ENCODE measurements around the gene KDM4B.

The KDM4B gene

DNA sequence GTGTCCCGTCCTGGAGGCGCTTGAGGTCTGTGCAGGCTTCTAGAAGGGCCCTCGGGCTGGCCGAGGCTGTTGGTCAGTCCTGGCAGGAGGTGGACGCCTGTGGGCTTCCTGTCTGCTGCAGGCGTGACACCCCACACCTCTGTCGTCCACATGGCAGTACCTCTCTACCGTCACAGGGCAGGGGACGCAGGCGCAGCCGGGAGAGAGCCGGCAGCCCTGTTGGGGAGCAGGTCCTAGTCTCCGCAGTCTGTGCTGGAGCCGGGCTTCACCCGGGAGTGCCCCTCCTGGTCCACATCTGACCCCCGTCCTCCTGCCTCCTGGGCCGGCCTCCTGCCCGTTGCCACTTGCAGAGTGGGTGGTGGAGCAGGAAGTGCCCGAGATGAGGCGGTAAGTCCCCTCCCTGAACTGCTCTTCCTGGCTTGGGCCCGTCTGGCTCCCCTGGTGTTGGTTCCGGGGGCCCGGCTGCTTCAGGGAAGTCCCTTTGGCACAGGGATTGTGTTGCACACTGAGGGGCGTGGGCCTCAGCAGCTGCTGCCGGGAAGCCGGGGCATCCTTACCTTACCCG is 106.0 kb downstream of the KDM4B start:
- DNase-seq = no peak

DNA sequence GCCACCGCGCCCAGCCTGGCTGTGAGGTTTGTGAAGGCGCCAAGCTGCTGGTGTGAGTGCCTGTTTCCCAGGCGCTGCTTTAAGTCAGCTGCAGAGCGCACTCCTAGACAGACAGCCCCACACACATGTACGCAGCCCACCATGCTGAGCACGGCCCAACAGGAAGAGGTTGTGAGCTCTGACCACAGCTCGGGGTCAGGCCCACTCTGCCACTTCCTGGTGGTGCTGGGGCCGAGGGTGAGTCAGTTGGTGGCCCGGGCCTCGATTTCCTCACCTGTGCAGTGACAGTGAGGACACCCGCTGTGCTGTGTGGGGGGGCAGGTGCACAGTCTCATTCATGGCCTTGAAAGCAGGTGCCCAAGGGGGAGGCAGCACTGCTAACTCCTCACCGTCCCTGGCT is 106.7 kb downstream of the KDM4B start:
- DNase-seq = no peak

DNA sequence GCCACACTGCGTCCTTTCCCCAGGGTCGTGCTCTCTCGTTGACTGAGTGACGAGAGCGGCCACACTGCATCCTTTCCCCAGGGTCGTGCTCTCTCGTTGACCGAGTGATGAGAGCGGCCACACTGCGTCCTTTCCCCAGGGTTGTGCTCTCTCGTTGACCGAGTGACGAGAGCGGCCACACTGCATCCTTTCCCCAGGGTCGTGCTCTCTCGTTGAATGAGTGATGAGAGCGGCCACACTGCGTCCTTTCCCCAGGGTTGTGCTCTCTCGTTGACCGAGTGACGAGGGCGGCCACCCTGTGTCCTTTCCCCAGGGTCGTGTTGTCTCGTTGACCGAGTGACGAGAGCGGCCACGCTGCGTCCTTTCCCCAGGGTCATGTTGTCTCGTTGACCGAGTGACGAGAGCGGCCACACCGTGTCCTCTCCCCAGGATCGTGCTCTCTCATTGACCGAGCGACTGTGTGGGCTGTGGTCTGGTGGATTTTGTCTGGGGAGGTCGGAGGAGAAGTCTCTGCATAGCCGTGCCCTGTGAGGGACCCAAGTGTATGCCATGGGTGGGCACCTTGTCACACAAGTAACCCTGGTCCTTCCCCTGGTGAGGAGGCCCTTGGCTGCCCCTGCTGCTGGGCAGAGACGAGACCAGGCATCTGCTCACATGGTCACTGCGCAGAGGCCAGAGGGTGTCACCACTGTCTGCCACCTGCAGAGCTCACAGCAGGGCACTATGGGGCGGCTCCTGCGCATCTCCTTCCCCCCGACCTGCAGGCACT is 107.7 kb downstream of the KDM4B start:
- DNase-seq = no peak

DNA sequence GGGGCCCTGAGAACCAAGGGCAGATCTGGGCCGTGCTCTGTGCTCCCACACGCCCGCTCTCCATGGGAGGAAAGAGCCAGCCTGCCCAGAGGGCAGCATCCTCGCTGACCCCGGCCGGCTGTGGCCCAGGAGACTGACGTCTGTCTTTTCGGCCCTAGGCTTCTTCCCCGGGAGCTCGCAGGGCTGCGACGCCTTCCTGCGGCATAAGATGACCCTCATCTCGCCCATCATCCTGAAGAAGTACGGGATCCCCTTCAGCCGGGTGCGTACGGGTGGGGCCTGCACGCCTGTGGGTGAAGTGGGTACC is 108.2 kb downstream of the KDM4B start:
- no peak for DNase-seq

DNA sequence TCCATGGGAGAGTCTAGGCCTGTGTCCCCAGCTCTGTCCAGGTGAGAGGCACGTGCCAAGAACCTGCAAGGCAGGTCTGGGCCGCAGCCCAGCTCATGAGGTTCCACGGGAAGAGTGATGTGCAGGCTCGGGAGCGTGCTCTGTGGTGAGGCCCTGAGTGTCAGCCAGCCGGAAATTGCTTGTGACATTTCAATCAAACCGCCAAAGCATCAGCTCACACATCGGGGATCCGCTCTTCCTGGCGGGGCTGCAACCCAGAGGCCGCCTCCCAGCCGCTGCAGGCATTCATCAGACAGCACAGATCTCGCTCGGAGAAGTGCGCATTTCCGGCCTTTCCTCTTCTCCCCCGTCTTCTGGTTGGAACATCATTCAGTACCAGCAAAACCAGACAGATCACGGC is 109.3 kb downstream of the KDM4B start:
- DNase-seq = no peak

DNA sequence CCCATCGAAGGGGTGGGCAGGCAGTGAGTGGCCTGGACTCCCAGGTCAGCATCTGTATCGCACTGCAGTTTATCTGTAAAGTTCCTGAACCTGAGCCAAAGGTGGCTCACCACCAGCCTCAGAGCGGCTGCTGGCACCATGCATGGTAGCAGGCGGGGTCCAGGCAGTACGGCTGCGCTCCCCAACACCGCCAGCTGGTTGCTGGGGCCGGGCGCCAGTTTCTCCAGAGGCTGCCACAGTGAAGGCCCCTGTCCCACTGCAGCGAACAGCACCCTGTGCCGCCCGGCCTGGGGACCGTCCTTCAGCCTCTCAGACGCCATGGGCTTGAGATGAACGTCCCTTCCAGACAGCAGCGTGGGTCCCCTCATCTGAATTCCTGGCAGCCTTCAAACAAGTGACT is 109.8 kb downstream of the KDM4B start:
- DNase-seq = no peak

DNA sequence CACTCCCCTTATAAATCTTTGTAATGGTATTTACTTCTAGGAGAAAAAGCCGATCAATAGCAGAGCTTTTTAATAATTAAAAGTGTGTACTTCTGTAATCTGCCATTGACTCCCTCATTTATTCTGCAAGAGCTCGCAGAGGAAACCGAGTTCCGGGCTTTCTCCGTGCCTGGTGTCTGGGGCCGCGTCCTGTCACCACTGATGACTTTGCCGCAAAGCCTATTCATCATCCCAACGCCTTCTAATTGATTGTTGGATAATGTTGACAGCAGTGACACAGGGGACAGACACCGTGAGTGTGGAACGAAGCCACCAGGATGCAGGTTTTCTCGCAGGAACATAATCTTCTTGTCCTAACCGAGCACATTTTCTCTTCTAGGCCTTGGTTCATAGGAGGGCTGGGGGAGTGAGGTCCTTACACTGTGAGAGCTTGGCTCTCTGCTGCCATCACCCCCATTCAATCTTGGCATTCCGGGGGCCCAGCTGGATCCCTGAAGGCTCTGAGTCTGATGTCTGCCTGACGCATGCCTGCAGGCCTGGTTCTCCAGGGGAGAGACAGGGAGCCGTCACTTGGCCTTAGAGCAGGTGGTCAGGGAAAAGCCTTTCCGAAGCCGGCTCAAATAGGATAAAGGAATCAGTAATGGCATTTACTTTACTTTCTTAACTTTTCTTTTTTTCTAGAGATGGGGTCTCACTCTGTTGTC is 110.3 kb downstream of the KDM4B start:
- DNase-seq = no peak

DNA sequence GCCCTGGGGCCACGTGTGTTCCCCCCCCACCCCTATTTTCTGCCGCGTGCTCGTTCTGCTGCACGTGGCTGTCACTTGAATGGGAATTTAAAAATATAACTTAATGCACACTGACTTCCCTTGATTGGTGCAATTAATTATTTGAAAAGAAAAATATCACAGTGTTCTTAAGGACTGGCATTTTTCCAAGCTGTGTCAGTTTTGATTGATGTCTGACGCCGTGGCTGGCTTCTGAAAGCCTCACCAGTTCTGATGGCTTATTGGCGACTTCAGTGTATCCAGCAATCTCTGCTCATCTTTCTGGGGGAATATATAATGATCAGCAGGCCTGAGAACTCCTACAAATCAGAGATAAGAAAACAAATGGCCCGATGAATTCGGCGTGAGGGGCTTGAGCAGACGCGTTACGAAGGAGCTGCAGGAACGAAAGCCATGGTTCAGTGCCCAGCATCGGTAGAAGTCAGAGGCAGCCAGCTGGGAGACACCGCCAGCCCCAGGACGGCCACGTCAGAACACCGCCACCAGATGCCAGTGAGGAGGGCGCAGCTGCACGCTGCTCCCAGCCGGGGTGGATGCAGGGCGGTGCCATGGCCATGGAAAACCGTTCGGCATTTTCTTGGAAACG is 111.2 kb downstream of the KDM4B start:
- no peak for DNase-seq

DNA sequence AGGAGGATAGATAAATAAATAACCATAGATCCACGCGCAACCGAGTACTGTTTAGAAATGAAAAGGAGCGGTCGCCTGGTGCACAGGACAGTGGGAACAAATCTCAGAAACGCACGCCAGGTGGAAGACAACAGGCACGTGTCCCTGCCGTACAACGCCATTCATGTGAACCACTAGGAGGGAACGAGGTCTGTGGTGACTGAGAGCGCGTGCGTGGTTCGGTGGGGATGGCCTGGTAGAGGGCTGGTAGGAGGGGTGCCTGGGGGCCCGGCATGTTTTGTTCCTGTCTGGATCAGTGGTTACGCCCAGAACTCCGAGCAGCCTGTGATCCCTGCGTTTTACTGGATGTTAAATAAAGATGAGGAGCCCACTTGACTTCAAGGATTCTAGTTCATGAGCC is 111.9 kb downstream of the KDM4B start:
- no peak for DNase-seq

DNA sequence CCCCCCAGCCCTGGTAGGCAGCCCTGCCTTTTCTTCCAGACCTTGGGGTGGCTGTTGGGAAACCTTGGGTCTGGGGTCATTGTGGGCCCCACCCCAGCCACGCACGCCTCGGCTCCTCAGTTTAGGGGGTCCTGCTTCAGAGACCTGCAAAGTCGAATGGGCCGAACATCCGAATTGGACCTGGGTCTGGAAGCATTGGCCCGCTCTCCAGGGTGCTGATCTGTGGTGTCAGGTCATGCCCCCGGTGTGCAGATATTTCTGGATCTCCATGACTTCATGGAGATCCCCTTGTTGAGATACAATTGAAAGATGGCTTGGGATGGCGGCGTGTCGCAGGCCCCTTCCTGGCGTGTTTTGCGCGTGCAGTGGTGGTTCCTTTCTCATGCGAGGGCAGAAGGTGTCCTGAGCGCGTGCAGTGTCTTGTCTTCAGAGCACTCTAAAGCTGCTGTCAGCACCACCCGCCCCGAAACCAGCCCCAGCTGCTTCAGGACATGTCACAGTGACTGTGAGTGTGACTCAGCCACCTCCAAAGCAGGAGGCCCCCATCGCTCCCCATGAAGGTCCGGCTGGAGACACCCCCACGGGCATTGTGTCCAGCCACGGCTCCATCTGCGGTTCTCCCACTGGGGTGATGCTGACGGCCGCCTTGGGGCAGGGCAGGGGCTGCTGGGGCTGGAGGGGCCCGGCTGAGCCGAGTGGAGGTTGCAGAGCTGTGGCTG is 112.7 kb downstream of the KDM4B start:
- DNase-seq = no peak

DNA sequence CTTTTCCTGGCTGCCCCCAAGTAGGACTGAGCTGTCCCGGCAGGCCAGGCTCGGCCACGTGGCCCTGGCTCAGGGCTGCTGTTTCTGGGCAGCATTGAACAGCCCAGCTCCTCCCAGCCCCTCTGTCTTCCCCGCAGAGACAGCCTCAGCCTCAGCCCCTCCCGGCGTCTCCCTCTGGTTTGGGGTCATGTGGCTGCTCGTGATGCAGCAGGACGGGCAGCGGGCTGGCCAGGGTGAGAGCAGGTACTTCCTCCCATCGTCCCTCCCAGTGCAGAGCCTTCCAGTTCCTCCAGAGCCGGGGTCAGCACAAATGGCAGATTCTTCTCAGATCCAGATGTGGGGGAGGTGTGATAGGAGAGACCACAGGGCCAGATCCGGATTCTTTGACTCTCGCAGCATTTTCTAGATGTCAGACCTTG is 114.6 kb downstream of the KDM4B start:
- DNase-seq = no peak

DNA sequence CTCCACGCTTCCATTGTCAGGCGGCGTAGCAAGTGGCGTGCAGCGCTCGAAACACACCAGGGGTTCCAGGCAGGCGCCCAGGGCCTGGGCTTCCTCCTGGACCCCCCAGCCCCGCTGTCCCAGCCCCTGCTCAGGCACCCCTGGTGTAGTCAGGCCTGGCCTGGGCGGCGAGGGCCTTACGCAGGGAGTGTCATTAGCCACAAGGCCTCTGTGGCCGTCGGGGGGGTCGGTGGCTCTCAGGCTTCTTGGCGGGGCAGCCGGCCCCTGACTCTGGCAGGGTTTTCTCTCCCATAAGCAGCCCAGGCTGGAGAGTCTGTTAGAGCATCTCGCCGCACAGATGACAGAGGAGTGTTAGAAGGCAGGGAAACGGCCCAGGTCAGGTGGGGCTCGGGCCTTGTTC is 116.7 kb downstream of the KDM4B start:
- no peak for DNase-seq

DNA sequence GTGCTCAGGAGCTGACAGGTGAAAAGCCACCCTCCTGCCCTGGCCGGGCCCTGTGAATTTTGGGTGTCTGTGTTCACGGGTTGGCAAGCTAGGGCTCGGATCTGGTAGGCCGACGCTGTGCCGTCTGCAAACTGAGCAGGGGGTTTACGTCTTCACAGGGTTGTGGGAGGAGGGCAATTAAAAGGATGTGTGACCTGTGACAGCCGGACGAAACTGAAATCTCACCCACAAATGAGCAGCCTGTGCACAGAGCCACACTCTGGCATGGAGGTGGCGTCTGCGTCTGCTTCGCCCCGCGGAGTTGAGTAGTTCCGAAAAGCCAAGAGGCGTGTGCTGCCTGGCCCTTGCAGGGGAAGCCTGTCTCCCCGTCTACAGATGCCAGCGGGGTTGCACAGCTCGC is 117.3 kb downstream of the KDM4B start:
- no peak for DNase-seq

DNA sequence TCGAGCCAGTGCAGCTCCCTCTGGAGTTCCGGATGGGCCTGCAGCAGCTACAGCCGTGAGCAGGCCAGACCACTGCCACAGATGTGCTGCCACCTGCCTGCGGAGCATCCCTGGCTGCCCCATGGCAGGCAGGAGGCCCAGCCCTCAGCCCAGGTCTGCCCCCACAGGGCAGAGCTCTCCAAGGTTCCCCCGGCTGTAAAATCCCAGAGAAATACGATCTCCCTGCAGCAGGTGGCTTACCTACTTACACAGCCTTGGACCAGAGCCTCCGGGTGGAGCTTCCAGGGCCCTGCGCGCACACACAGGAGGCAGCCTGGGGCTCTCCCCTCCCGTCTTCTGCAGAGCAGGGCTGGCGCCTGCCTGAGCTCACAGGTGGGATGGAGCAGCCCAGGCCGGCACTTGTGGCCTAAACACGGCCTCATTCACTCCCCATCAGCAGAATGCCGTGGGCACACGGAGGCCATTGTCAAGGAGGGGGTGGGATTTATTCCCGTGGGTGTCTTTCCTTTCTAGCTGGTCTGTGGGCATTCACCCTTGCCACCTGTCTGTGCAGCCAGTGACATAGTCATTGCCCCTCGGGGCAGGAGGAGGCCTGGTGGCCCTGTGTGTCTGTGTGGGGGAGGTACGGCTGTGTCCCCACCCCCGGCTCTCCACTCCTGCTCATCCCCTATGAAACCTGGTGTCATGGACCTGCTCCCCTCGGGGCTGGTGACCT is 118.0 kb downstream of the KDM4B start:
- no peak for DNase-seq

DNA sequence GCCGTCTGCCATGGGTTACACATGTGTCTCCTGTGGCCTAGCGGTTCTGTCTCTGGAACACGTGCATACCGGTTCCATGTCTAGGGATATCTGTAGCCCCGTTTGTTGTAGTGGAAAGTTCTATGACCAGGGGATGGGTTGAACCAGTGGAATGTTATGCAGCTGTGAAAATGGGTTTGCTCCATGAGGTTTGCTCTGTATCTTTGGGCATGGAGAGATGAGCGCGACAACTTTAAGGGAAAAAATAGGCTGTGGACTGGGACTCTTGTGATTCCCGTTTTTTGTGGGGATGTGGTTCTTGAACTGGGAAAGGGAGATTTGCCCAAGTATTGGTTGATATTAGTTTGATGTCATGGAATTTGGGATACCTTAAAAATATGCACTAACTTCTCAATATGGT is 120.4 kb downstream of the KDM4B start:
- DNase-seq = no peak

DNA sequence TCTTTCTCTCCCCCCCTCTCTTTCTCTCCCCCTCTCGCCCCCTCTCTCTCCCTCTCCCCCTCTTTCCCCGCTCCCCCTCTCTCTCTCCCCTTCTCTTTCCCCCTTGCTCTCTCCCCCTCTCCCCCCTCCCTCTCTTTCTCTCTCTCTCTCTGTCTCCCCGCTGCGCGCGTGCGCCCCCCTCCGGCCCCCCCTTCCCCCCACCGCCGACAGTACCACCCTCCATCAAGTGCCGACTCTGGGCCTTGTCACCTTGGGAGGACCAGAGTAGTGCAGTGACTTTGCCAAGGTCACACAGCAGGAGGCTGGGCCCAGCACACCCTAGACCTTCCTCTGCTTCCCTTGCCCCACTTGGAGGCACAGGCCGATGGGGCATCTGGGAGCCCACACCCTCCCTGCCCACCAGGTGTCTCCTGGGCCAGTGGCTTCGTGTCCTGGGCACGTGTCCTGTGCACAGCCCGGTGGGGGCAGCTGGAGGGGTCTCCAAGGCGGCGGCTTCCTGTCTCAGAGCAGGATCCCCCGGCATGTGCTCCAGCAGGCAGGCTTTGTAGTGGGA is 121.6 kb downstream of the KDM4B start:
- no peak for DNase-seq

DNA sequence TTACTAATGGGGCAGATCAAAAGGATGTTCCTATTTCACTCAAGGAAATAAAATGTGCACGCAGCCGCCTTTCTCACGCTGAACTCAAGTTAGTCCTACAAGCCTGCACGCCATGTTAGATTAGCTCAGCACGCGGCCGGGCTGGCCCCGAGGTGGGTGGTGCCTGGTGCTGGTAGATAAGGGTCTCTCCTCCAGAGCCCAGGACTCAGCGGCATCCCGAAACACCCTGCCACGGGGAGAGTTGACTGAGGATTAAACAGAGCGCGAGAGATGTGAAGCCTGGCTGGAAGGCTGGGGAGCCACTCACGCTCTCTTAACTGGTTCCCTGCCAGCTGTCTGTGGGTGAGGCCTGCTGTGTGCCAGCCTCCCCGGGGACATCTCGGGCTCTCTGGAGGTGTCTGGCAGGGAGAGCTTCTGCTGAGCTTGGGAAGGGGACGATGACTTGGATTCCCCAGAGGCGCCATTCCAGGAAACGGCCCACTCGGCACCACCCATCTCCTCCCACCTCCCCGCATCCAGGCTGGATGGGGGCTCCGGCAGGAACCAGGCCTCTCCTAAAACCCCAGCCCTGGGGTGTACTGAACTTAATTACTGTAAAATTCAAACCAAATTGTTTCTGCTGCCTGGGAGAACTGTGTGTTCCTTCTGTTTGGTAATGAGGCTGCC is 122.2 kb downstream of the KDM4B start:
- peak; percentile 63 for DNase-seq

DNA sequence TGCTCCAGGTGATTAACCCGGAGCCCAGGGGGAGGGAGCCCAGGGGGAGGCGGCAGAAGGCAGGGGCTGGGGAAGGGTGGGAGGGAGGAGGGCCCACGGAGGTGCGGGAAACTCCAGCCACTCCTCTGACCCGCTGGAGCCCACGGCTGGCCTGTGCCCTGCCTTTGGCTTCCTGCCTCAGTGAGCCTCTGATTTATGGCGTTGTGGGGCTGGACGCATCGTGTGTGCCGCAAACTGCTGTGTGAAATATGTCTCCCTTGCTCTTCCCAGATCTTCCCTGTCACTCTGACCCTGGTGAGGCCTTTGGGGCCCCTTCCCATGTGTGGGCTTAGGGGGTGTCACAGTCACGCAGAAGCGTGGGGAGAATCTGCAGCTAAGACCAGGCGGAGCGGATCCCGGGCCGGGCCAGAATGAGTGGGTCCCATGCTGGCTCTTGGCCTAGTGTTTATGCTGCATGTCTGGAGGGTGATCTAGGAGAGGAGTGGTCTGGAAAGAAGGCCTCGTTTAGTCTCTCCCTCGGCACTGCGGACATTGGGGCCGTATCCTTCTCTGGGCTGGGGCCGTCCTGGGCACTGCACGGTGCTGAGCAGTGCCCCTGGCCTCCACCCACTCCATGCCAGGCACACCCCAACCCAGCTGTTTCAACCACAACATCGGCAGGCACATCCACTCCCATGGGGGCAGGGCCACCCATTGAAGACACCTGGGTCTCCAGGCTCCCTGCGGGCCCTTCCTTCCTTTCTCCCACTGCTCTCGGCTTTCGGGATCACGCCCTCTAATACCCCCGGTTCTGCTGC is 123.0 kb downstream of the KDM4B start:
- DNase-seq = peak; percentile 13

DNA sequence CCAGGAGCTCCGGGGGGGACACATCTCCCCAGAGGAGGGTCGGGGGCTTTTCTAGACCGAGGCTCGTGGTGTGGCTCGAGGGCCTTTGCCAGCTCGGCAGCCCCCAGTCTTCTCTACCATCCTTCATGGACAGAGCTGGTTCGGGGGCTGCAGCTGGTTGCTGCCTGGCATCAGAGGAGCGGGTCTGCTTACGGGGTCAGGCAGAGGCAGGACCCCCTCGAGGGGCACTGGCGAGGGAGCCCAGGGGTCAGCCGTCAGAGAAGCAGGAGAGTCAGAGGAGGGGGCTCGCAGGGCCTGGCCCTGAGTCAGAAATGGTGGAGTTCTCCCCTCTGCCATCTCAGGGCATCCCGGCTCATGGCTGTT is 123.5 kb downstream of the KDM4B start:
- no peak for DNase-seq

DNA sequence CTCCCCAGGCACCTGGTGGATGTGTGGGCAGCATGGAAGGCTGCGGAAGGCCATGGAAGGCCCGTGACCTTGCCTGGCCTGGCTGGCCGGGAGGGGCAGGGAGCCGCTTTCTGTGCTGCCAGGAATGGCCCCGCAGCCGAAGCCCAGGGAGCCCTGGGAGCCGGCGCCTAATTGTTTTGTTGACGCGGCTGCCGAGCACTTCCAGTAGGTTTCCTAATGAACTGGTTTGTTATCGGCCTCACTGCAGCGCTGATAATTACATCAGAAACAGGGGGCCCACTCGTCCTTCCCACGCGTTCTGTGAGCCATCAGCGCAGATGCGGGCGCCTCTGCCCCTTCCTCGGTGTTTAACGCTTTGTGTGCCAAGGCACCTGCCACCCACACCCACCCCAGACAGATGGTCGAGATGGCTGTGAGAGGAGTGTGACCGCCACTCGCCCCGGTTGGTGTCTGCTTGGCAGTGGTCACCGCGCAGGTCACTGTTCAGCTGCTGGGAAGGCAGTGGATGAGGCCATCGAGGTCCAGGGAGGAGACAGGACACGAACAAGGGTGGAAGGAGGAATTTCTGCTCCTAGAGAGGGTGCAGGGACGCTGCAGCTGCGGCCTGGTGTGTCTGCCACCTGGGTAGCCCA is 124.5 kb downstream of the KDM4B start:
- no peak for DNase-seq

Data from fibroblast of upper back skin (primary cell).